HG03432 (cell line): Measurements from ENCODE around the gene CD44.

Experiments
- ATAC-seq: cut with Tn5 transposase; IDR thresholded peaks from one replicate; pipeline ENCODE4 v1.9.1; 2021; ENCODE audit warnings: mild to moderate bottlenecking, moderate library complexity; ENCODE audit not compliant: unreplicated experiment

CD44 gene

GRCh38 chr11:35155677-35156076 is 16.7 kb downstream of the CD44 start:
- no peak for ATAC-seq

GRCh38 chr11:35157814-35158700 is 19.1 kb downstream of the CD44 start:
- no peak for ATAC-seq

- ATAC-seq, result no peak
Observed at GRCh38 chr11:35158701-35159510, 19.9 kb downstream of the CD44 start.

- no peak for ATAC-seq
Observed at GRCh38 chr11:35160246-35160824, 21.4 kb downstream of the CD44 start.

GRCh38 chr11:35160902-35161597 is 22.1 kb downstream of the CD44 start:
- no peak for ATAC-seq

GRCh38 chr11:35162745-35163144 is 23.8 kb downstream of the CD44 start:
- ATAC-seq, result no peak

GRCh38 chr11:35163209-35163608 is 24.2 kb downstream of the CD44 start:
- no peak for ATAC-seq

GRCh38 chr11:35163702-35164496 is 24.9 kb downstream of the CD44 start:
- ATAC-seq, result no peak

GRCh38 chr11:35165030-35165422 is 26.1 kb downstream of the CD44 start:
- no peak for ATAC-seq

- peak; percentile 90 for ATAC-seq
Observed at GRCh38 chr11:35165423-35166368, 26.7 kb downstream of the CD44 start.

- ATAC-seq, result peak; percentile 8
Observed at GRCh38 chr11:35166369-35167360, 27.7 kb downstream of the CD44 start.

GRCh38 chr11:35167426-35167954 is 28.5 kb downstream of the CD44 start:
- no peak for ATAC-seq

GRCh38 chr11:35168671-35169070 is 29.7 kb downstream of the CD44 start:
- ATAC-seq, result no peak

- ATAC-seq, result no peak
Observed at GRCh38 chr11:35169112-35169511, 30.1 kb downstream of the CD44 start.

GRCh38 chr11:35169754-35170153 is 30.8 kb downstream of the CD44 start:
- ATAC-seq, result no peak

GRCh38 chr11:35170503-35170902 is 31.5 kb downstream of the CD44 start:
- no peak for ATAC-seq

- no peak for ATAC-seq
Observed at GRCh38 chr11:35171226-35171625, 32.3 kb downstream of the CD44 start.
